Bronchial epithelial cell (primary cell): ENCODE measurements around the gene NHLRC4. TPM values are rescaled to one million over a fixed set of nuclear protein-coding genes. Genes with fewer than 3 reads are reported as not detected.

Source experiments
- DNase-seq: peaks from one replicate; pipeline ENCODE4 v3.0.0-alpha.2; 2010; ENCODE audit warnings: low read depth
- FAIRE-seq: peaks from 2 replicates; lab custom pipeline; 2011; peaks lifted over from hg19 to GRCh38; lab: Jason Lieb, UNC
- H3K27me3 ChIP-seq: 2 replicates; pipeline ENCODE4 v1.5.1; 2011; ENCODE audit warnings: low read length; ENCODE audit not compliant: control insufficient read depth, insufficient read depth
- H3K36me3 ChIP-seq: 2 replicates; pipeline ENCODE4 v1.5.1; 2011; ENCODE audit warnings: low read length; ENCODE audit not compliant: control insufficient read depth, insufficient read depth
- H3K4me3 ChIP-seq: 2 replicates; pipeline ENCODE4 v1.5.1; 2011; ENCODE audit warnings: mild to moderate bottlenecking, low read depth, low read length, control low read depth
- CTCF ChIP-seq: IDR thresholded peaks from 2 replicates; pipeline ENCODE4 v1.5.1; 2011; ENCODE audit warnings: mild to moderate bottlenecking, moderate library complexity, low read length, control low read depth, inconsistent platforms; ENCODE audit not compliant: insufficient read depth, severe bottlenecking
- total RNA-seq: library from RNA; depleted of rRNA; stranded (reverse); fragments of >200 nt; gene quantifications from 2 replicates; pipeline ENCODE4 v1.2.1, GENCODE V29; 2014

Gene NHLRC4
- total RNA-seq, 1 donor from 2014 or later: under 0.01 TPM

- peak; percentile 94 for TF ChIP-seq CTCF
- DNase-seq (peak; percentile 78), FAIRE-seq (no peak)
- no peaks in the 10 kb centered on the region for H3K27me3 ChIP-seq
- H3K36me3 ChIP-seq: peaks cover 2% of the 10 kb centered on the region
- H3K4me3 ChIP-seq: no peak overlapping the region
Observed at GRCh38 chr16:610513-611381, 43.9 kb downstream of the NHLRC4 start.

- Histone ChIP-seq H3K4me3 (no peak overlapping the region), H3K36me3 (peaks cover 3% of the 10 kb centered on the region), H3K27me3 (peaks cover 2% of the 10 kb centered on the region)
- FAIRE-seq (no peak), DNase-seq (no peak)
- TF ChIP-seq CTCF: no peak
Observed at GRCh38 chr16:615122-615521, 48.3 kb downstream of the NHLRC4 start.

- no peak for TF ChIP-seq CTCF
- no peak overlapping the region for H3K4me3 ChIP-seq
- peaks cover 2% of the 10 kb centered on the region for H3K27me3 ChIP-seq
- DNase-seq: no peak
- H3K36me3 ChIP-seq: peaks cover 3% of the 10 kb centered on the region
- no peak for FAIRE-seq
Observed at GRCh38 chr16:616733-617586, 50.2 kb downstream of the NHLRC4 start.

- no peak for DNase-seq
- no peak for FAIRE-seq
- no peak overlapping the region for H3K4me3 ChIP-seq
- H3K27me3 ChIP-seq: peaks cover 2% of the 10 kb centered on the region
- peaks cover 3% of the 10 kb centered on the region for H3K36me3 ChIP-seq
- TF ChIP-seq CTCF: no peak
Observed at GRCh38 chr16:617855-618254, 51.0 kb downstream of the NHLRC4 start.

Other genes starting within 250 kb of the NHLRC4 start
- gene AXIN1, start 214.3 kb upstream of the NHLRC4 start, total RNA-seq: 49.0 and 49.5 TPM in 2 replicates
- gene MRPL28, start 196.5 kb upstream of the NHLRC4 start, total RNA-seq: 104 and 113 TPM in 2 replicates
- gene PGAP6, start 185.0 kb upstream of the NHLRC4 start, total RNA-seq: 44.2 and 46.3 TPM in 2 replicates
- 35.3 and 64.0 TPM in 2 replicates for gene NME4, start 169.8 kb upstream of the NHLRC4 start, total RNA-seq
- 3.7 and 7.6 TPM in 2 replicates for gene DECR2, start 165.1 kb upstream of the NHLRC4 start, total RNA-seq
- gene RAB11FIP3, start 141.4 kb upstream of the NHLRC4 start, total RNA-seq: 9.6 and 10.5 TPM in 2 replicates
- 27.1 and 31.9 TPM in 2 replicates for gene CAPN15, start 39.3 kb upstream of the NHLRC4 start, total RNA-seq
- not detected in 2 replicates for gene PRR35, start 6.6 kb upstream of the NHLRC4 start, total RNA-seq
- 17.2 and 17.9 TPM in 2 replicates for gene PIGQ, start 3.0 kb downstream of the NHLRC4 start, total RNA-seq
- gene RAB40C, start 23.1 kb downstream of the NHLRC4 start, total RNA-seq: 10.8 and 16.8 TPM in 2 replicates
- 0.13 TPM in 1 of 2 replicates, not detected in the other for gene WFIKKN1, start 64.0 kb downstream of the NHLRC4 start, total RNA-seq
- 50.8 and 55.3 TPM in 2 replicates for gene METTL26, start 69.3 kb downstream of the NHLRC4 start, total RNA-seq
- 30.2 and 45.0 TPM in 2 replicates for gene MCRIP2, start 74.8 kb downstream of the NHLRC4 start, total RNA-seq
- gene WDR90, start 82.4 kb downstream of the NHLRC4 start, total RNA-seq: 4.2 and 7.2 TPM in 2 replicates
- 44.5 and 52.4 TPM in 2 replicates for gene RHOT2, start 101.1 kb downstream of the NHLRC4 start, total RNA-seq
- gene RHBDL1, start 108.7 kb downstream of the NHLRC4 start, total RNA-seq: 9.2 and 14.0 TPM in 2 replicates
- 159 and 204 TPM in 2 replicates for gene STUB1, start 113.4 kb downstream of the NHLRC4 start, total RNA-seq
- gene JMJD8, start 117.3 kb downstream of the NHLRC4 start, total RNA-seq: 15.9 and 16.8 TPM in 2 replicates
- 3.4 and 4.0 TPM in 2 replicates for gene WDR24, start 123.4 kb downstream of the NHLRC4 start, total RNA-seq
- 0.53 and 0.64 TPM in 2 replicates for gene FBXL16, start 138.8 kb downstream of the NHLRC4 start, total RNA-seq
- gene METRN, start 148.1 kb downstream of the NHLRC4 start, total RNA-seq: 63.7 and 143 TPM in 2 replicates
- gene ANTKMT, start 154.1 kb downstream of the NHLRC4 start, total RNA-seq: 23.3 and 35.0 TPM in 2 replicates
- gene CCDC78, start 159.4 kb downstream of the NHLRC4 start, total RNA-seq: 0.90 and 1.6 TPM in 2 replicates
- gene HAGHL, start 160.1 kb downstream of the NHLRC4 start, total RNA-seq: 25.2 and 33.2 TPM in 2 replicates
- 33.2 and 43.1 TPM in 2 replicates for gene CIAO3, start 174.0 kb downstream of the NHLRC4 start, total RNA-seq
- 2.6 and 4.5 TPM in 2 replicates for gene MSLN, start 193.7 kb downstream of the NHLRC4 start, total RNA-seq
- 20.9 and 27.4 TPM in 2 replicates for gene RPUSD1, start 221.4 kb downstream of the NHLRC4 start, total RNA-seq
- gene CHTF18, start 221.6 kb downstream of the NHLRC4 start, total RNA-seq: 1.6 and 2.8 TPM in 2 replicates
- gene GNG13, start 233.7 kb downstream of the NHLRC4 start, total RNA-seq: not detected in 2 replicates